ENCODE results near the gene EDAR. TPM values are rescaled to one million over a fixed set of nuclear protein-coding genes. Genes with fewer than 3 reads are reported as not detected.

The EDAR gene
- total RNA-seq, 1 donor from 2014 or later, result 0.24 TPM

- H3K27me3 Mint-ChIP-seq, result peaks cover 12% of the 10 kb centered on the region
- H3K36me3 Mint-ChIP-seq (ENCODE audit: insufficient read depth), result no peaks in the 10 kb centered on the region
- no peak overlapping the region for H3K27ac Mint-ChIP-seq
- TF ChIP-seq CTCF (IDR thresholded peaks at IDR 0.05; ENCODE audit: unreplicated experiment), result no peak
- no peak overlapping the region for H3K4me3 Mint-ChIP-seq (ENCODE audit: low read depth)
- H3K4me1 Mint-ChIP-seq (ENCODE audit: low read depth), result peaks cover 24% of the 10 kb centered on the region
- DNase-seq (ENCODE audit: low spot score, unreplicated experiment), result no peak
- H3K9me3 Mint-ChIP-seq (ENCODE audit: low read depth), result no peaks in the 10 kb centered on the region
Observed at GRCh38 chr2:108961796-108962195, 27.2 kb downstream of the EDAR start.

- no peaks in the 10 kb centered on the region for H3K9me3 Mint-ChIP-seq (ENCODE audit: low read depth)
- peak; percentile 36 for TF ChIP-seq CTCF (IDR thresholded peaks at IDR 0.05; ENCODE audit: unreplicated experiment)
- H3K27me3 Mint-ChIP-seq, result peaks cover 6% of the 10 kb centered on the region
- no peak for DNase-seq (ENCODE audit: low spot score, unreplicated experiment)
- no peak overlapping the region for H3K27ac Mint-ChIP-seq
- H3K4me3 Mint-ChIP-seq (ENCODE audit: low read depth), result no peak overlapping the region
- H3K36me3 Mint-ChIP-seq (ENCODE audit: insufficient read depth), result no peaks in the 10 kb centered on the region
- H3K4me1 Mint-ChIP-seq (ENCODE audit: low read depth), result peaks cover 17% of the 10 kb centered on the region
Observed at GRCh38 chr2:108960006-108960405, 29.0 kb downstream of the EDAR start.

GRCh38 chr2:108959401-108959800 is 29.6 kb downstream of the EDAR start:
- Mint-ChIP-seq H3K36me3 (ENCODE audit: insufficient read depth) (no peaks in the 10 kb centered on the region), H3K27ac (no peak overlapping the region), H3K9me3 (ENCODE audit: low read depth) (no peaks in the 10 kb centered on the region), H3K4me1 (ENCODE audit: low read depth) (peaks cover 17% of the 10 kb centered on the region), H3K27me3 (peaks cover 4% of the 10 kb centered on the region), H3K4me3 (ENCODE audit: low read depth) (no peak overlapping the region)
- no peak for TF ChIP-seq CTCF (IDR thresholded peaks at IDR 0.05; ENCODE audit: unreplicated experiment)
- no peak for DNase-seq (ENCODE audit: low spot score, unreplicated experiment)

DNA sequence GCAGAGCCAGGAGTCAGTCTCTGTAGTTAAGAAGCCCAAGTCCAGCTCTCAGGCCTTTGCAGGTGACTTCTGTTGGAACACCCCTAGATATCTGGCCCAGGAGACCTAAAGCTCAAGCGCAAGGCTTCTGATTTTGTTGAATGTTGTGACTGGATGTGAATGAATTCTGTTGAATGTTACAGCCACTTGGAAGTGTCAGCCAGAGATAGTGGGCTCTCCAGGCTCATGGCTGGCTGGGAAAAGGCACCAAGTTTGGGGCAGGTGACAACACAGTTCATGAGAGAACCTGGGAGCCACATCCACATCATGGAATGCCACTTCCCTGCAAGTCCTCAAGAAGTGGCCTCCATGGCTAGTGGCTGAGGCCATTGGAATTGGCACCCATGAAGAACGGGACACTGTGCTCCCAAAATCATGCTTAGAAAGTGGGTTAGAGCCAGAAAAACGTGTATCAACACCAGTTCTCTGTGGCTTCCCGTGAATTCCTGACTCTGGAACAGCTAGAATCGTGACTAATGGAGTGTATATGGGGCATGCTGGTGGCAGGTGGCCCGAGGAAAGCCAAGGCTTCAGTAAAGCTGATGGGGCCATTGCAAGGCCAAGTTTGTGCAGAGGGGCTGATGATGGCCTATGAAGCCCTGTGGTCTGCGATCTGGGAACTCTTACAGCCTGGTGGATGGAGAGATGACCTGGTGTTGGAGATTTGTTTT is 30.2 kb downstream of the EDAR start:
- peaks cover 4% of the 10 kb centered on the region for H3K27me3 Mint-ChIP-seq
- no peak overlapping the region for H3K27ac Mint-ChIP-seq
- no peak for DNase-seq (ENCODE audit: low spot score, unreplicated experiment)
- no peak overlapping the region for H3K4me3 Mint-ChIP-seq (ENCODE audit: low read depth)
- H3K4me1 Mint-ChIP-seq (ENCODE audit: low read depth), result peaks cover 17% of the 10 kb centered on the region
- no peak for TF ChIP-seq CTCF (IDR thresholded peaks at IDR 0.05; ENCODE audit: unreplicated experiment)
- no peaks in the 10 kb centered on the region for H3K36me3 Mint-ChIP-seq (ENCODE audit: insufficient read depth)
- H3K9me3 Mint-ChIP-seq (ENCODE audit: low read depth), result no peaks in the 10 kb centered on the region

DNA sequence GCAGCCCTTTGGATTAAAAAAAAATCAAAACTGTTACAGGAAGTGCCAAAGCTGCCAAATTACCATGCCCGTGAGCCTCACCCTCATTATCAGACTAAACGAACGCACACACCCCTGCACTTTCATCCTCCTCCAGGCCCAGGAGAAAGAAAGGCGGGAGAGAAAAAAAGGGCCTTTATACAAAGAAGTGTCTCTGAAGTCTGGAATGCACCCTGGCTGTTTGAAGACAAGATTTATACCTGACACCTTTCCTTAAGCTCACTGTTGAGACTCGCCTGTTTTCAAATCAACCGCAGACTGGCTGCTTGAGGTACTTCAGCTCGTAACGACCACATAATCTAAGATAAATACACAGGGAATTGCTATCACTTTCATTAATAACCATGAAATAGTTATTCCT is 31.0 kb downstream of the EDAR start:
- H3K27ac Mint-ChIP-seq, result no peak overlapping the region
- no peak overlapping the region for H3K4me3 Mint-ChIP-seq (ENCODE audit: low read depth)
- no peak for DNase-seq (ENCODE audit: low spot score, unreplicated experiment)
- H3K9me3 Mint-ChIP-seq (ENCODE audit: low read depth), result no peaks in the 10 kb centered on the region
- H3K27me3 Mint-ChIP-seq, result no peaks in the 10 kb centered on the region
- peaks cover 17% of the 10 kb centered on the region for H3K4me1 Mint-ChIP-seq (ENCODE audit: low read depth)
- TF ChIP-seq CTCF (IDR thresholded peaks at IDR 0.05; ENCODE audit: unreplicated experiment), result no peak
- H3K36me3 Mint-ChIP-seq (ENCODE audit: insufficient read depth), result no peaks in the 10 kb centered on the region

Data from progenitor cell of endocrine pancreas (in vitro differentiated cells).